Ascending aorta (tissue), 2 donors: ENCODE data around the gene GJE1. TPM values are rescaled to one million over a fixed set of nuclear protein-coding genes. Genes with fewer than 3 reads are reported as not detected.

ENCODE experiments used
- DNase-seq, 2 donors: peaks; one replicate each; pipeline ENCODE4 v3.0.0-alpha.2; 2019; ENCODE audit warnings: low spot score in 2 of 2
- H3K27ac ChIP-seq, 2 donors: fragments of 200-600 bp; sonication (generic); one replicate each; pipeline ENCODE4 v1.5.1; 2016 to 2017; ENCODE audit warnings: mild to moderate bottlenecking in 1 of 2
- H3K27me3 ChIP-seq: fragments of 200-600 bp; sonication (generic); one replicate; pipeline ENCODE4 v1.5.1; 2017
- H3K36me3 ChIP-seq, 2 donors: fragments of 200-600 bp; sonication (generic); one replicate each; pipeline ENCODE4 v1.5.1; 2016
- H3K4me1 ChIP-seq, 2 donors: fragments of 200-600 bp; sonication (generic); one replicate each; pipeline ENCODE4 v1.5.1; 2016 to 2017; ENCODE audit warnings: mild to moderate bottlenecking in 1 of 2
- H3K4me3 ChIP-seq, 2 donors: fragments of 200-600 bp; sonication (generic); one replicate each; pipeline ENCODE4 v1.5.1; 2016 to 2017; ENCODE audit warnings: mild to moderate bottlenecking in 1 of 2
- H3K9me3 ChIP-seq, 2 donors: fragments of 200-600 bp; sonication (generic); one replicate each; pipeline ENCODE4 v1.5.1; 2016
- CTCF ChIP-seq, 3 experiments: fragments of 200-600 bp in 2 of 3; fragments of 450-650 bp in 1 of 3; sonication (generic) in 2 of 3; IDR thresholded peaks; one replicate each; pipeline ENCODE4 v1.5.1; 2016 to 2019; ENCODE audit warnings: antibody characterized with exemption in 3 of 3, mild to moderate bottlenecking in 1 of 3, moderate library complexity in 1 of 3
- intact Hi-C: fragments of 100-400 bp; cut with DNase I; formaldehyde crosslinking; loops from one replicate; pipeline ENCODE4 v1.15.1; 2023
- total RNA-seq: library from RNA; depleted of rRNA; stranded (reverse); fragments of >200 nt; gene quantifications from one replicate; pipeline ENCODE4 v1.1.0, GENCODE V29; 2016

The GJE1 gene
- total RNA-seq, 1 donor from 2014 or later: not detected

- Histone ChIP-seq H3K27ac (no peak overlapping the region), H3K9me3 (peaks cover 0 to 3% of the 10 kb centered on the region in 2 donors), H3K4me3 (no peak overlapping the region), H3K4me1 (no peaks in the 10 kb centered on the region), H3K27me3 (no peaks in the 10 kb centered on the region), H3K36me3 (peaks cover 0 to 8% of the 10 kb centered on the region in 2 donors)
- TF ChIP-seq CTCF (IDR thresholded peaks at IDR 0.05): no peak
- intact Hi-C loops: no loop called here
- no peak for DNase-seq
Measured at GRCh38 chr6:142183351-142183750, 50.6 kb downstream of the GJE1 start.

GRCh38 chr6:142184307-142184706 is 51.6 kb downstream of the GJE1 start:
- Histone ChIP-seq H3K9me3 (no peaks in the 10 kb centered on the region), H3K4me1 (no peaks in the 10 kb centered on the region), H3K27ac (no peak overlapping the region), H3K4me3 (no peak overlapping the region), H3K36me3 (peaks cover 0 to 9% of the 10 kb centered on the region in 2 donors), H3K27me3 (no peaks in the 10 kb centered on the region)
- no peak for TF ChIP-seq CTCF (IDR thresholded peaks at IDR 0.05)
- DNase-seq: no peak
- intact Hi-C loops: no loop called here

Other genes with a start within 250 kb of the GJE1 start
- gene NMBR, start 14.2 kb downstream of the GJE1 start, total RNA-seq: not detected
- gene VTA1, start 14.3 kb downstream of the GJE1 start, total RNA-seq: 21.3 TPM
- gene ADGRG6, start 169.1 kb downstream of the GJE1 start, total RNA-seq: 7.7 TPM